G401 (cell line): Measurements from ENCODE around the gene SMARCB1. TPM values are rescaled to one million over a fixed set of nuclear protein-coding genes. Genes with fewer than 3 reads are reported as not detected.
A peak's percentile ranks its signal among the peaks of the same experiment; 100 is the strongest.

ENCODE experiments used
- DNase-seq: peaks from one replicate; pipeline ENCODE4 v3.0.0-alpha.2; 2015; ENCODE audit warnings: low spot score
- in situ Hi-C: cut with HindIII; loops from 2 replicates; pipeline ENCODE4 v1.10.0; 2016; ENCODE audit warnings: low sequenced_read_pairs, mixed read lengths
- total RNA-seq: library from RNA; depleted of rRNA; stranded (reverse); fragments of >200 nt; shearing (Covaris generic); gene quantifications from 2 replicates; pipeline ENCODE4 v1.2.3, GENCODE V29; 2014; rRNA removed

The SMARCB1 gene
- total RNA-seq, result not detected in 2 replicates

GRCh38 chr22:23786752-23787599, at the start of gene SMARCB1:
Gene SMARCB1 (plus strand): TSS chr22:23786966. CDS start chr22:23787170, 204 bp downstream.
- DNase-seq, result peak; percentile 87
- in situ Hi-C loops, result no loop called here

GRCh38 chr22:23737696-23738095, 49.1 kb upstream of the SMARCB1 start:
- no peak for DNase-seq
- in situ Hi-C loops, result no loop called here

GRCh38 chr22:23742505-23743264, 44.1 kb upstream of the SMARCB1 start:
- no peak for DNase-seq
- in situ Hi-C loops, result no loop called here

GRCh38 chr22:23743303-23743705, 43.5 kb upstream of the SMARCB1 start:
- in situ Hi-C loops, result no loop called here
- DNase-seq, result peak; percentile 70

GRCh38 chr22:23744001-23744400, 42.8 kb upstream of the SMARCB1 start:
- in situ Hi-C loops, result no loop called here

GRCh38 chr22:23744485-23744884, 42.3 kb upstream of the SMARCB1 start:
- in situ Hi-C loops, result no loop called here
- no peak for DNase-seq

More at GRCh38 chr22:23744001-23744400, 42.8 kb upstream of the SMARCB1 start:
- DNase-seq, result no peak

- in situ Hi-C loops, result no loop called here
- DNase-seq, result no peak
Measured at GRCh38 chr22:23745791-23746190, 41.0 kb upstream of the SMARCB1 start.

GRCh38 chr22:23749841-23750301, 36.9 kb upstream of the SMARCB1 start:
- in situ Hi-C loops, result no loop called here
- DNase-seq, result no peak

- peak; percentile 22 for DNase-seq
- in situ Hi-C loops, result no loop called here
Measured at GRCh38 chr22:23750367-23750713, 36.4 kb upstream of the SMARCB1 start.

GRCh38 chr22:23750714-23751440, 35.9 kb upstream of the SMARCB1 start, which contains the start of gene ZNF70:
Gene ZNF70 (minus strand): TSS chr22:23751112. CDS start chr22:23745140, 5,972 bp downstream.
- in situ Hi-C loops, result no loop called here
- peak; percentile 89 for DNase-seq

GRCh38 chr22:23751441-23751996, 35.2 kb upstream of the SMARCB1 start:
- peak; percentile 51 for DNase-seq

GRCh38 chr22:23752090-23752691, 34.6 kb upstream of the SMARCB1 start:
- no peak for DNase-seq
- in situ Hi-C loops, result no loop called here

More at GRCh38 chr22:23751441-23751996, 35.2 kb upstream of the SMARCB1 start:
- in situ Hi-C loops, result no loop called here

GRCh38 chr22:23752750-23753149, 34.0 kb upstream of the SMARCB1 start:
- no peak for DNase-seq
- in situ Hi-C loops, result no loop called here

- in situ Hi-C loops, result no loop called here
- DNase-seq, result no peak
Measured at GRCh38 chr22:23753385-23753784, 33.4 kb upstream of the SMARCB1 start.

GRCh38 chr22:23754220-23754919, 32.4 kb upstream of the SMARCB1 start, which contains the start of gene VPREB3:
Gene VPREB3 (minus strand): TSS chr22:23754425. CDS start chr22:23754363, 62 bp downstream.
- in situ Hi-C loops, result no loop called here
- no peak for DNase-seq

- in situ Hi-C loops, result no loop called here
- no peak for DNase-seq
Measured at GRCh38 chr22:23754980-23755636, 31.7 kb upstream of the SMARCB1 start.

- in situ Hi-C loops, result no loop called here
- DNase-seq, result no peak
Measured at GRCh38 chr22:23755711-23756110, 31.1 kb upstream of the SMARCB1 start.

- DNase-seq, result no peak
- in situ Hi-C loops, result no loop called here
Measured at GRCh38 chr22:23756891-23757290, 29.9 kb upstream of the SMARCB1 start.
